GM21528 (cell line): ENCODE measurements around the gene POGK.
"Not testable (repeated sequence)": the region's sequence is repeated elsewhere in the genome, so short reads cannot be mapped to it uniquely, and the experiment has no call there.

ENCODE experiments used
- ATAC-seq: cut with Tn5 transposase; IDR thresholded peaks from one replicate; pipeline ENCODE4 v1.9.1; 2021; ENCODE audit warnings: mild to moderate bottlenecking, moderate library complexity; ENCODE audit not compliant: unreplicated experiment, low FRiP score

The POGK gene

GRCh38 chr1:166838766-166839599, at the start of gene POGK:
Gene POGK, plus strand, starts transcription at chr1:166839475. Its CDS starts 1,482 bp downstream, at chr1:166840957.
- peak; percentile 96 for ATAC-seq

- no peak for ATAC-seq
These were observed 42.5 kb upstream of the POGK start for GRCh38 chr1:166796620-166797236.

GRCh38 chr1:166808952-166809351, 30.3 kb upstream of the POGK start:
- ATAC-seq: no peak

- no peak for ATAC-seq
These were observed 27.6 kb upstream of the POGK start for GRCh38 chr1:166811691-166812090.

GRCh38 chr1:166813508-166814223, 25.6 kb upstream of the POGK start:
- ATAC-seq: no peak

GRCh38 chr1:166814611-166815010, 24.7 kb upstream of the POGK start:
- ATAC-seq: no peak

GRCh38 chr1:166819974-166820373, 19.3 kb upstream of the POGK start:
- no peak for ATAC-seq

- ATAC-seq: no peak
These were observed 16.9 kb upstream of the POGK start for GRCh38 chr1:166822385-166822784.

- no peak for ATAC-seq
These were observed 11.8 kb upstream of the POGK start for GRCh38 chr1:166827426-166827825.

- ATAC-seq: not testable (repeated sequence)
These were observed 9.5 kb upstream of the POGK start for GRCh38 chr1:166829762-166830161.

GRCh38 chr1:166836733-166837132, 2.5 kb upstream of the POGK start:
- no peak for ATAC-seq

GRCh38 chr1:166839600-166840308, 479 bp downstream of the POGK start:
- ATAC-seq: peak; percentile 42

GRCh38 chr1:166840309-166841274, 1.3 kb downstream of the POGK start:
- no peak for ATAC-seq

- no peak for ATAC-seq
These were observed 4.0 kb downstream of the POGK start for GRCh38 chr1:166843322-166843721.

- ATAC-seq: no peak
These were observed 4.7 kb downstream of the POGK start for GRCh38 chr1:166843769-166844596.

GRCh38 chr1:166844791-166845190, 5.5 kb downstream of the POGK start:
- ATAC-seq: no peak

- ATAC-seq: no peak
These were observed 8.9 kb downstream of the POGK start for GRCh38 chr1:166848193-166848592.

- no peak for ATAC-seq
These were observed 9.9 kb downstream of the POGK start for GRCh38 chr1:166849135-166849534.

- ATAC-seq: no peak
These were observed 13.6 kb downstream of the POGK start for GRCh38 chr1:166852918-166853317.
